ENCODE measurements around the gene NPIPB8.
"Not testable (repeated sequence)": the region's sequence is repeated elsewhere in the genome, so short reads cannot be mapped to it uniquely, and the experiment has no call there.

- TF ChIP-seq EZH2phosphoT487, EZH2 (IDR thresholded peaks at IDR 0.05): not testable (repeated sequence)
- TF ChIP-seq, protein P1, sequence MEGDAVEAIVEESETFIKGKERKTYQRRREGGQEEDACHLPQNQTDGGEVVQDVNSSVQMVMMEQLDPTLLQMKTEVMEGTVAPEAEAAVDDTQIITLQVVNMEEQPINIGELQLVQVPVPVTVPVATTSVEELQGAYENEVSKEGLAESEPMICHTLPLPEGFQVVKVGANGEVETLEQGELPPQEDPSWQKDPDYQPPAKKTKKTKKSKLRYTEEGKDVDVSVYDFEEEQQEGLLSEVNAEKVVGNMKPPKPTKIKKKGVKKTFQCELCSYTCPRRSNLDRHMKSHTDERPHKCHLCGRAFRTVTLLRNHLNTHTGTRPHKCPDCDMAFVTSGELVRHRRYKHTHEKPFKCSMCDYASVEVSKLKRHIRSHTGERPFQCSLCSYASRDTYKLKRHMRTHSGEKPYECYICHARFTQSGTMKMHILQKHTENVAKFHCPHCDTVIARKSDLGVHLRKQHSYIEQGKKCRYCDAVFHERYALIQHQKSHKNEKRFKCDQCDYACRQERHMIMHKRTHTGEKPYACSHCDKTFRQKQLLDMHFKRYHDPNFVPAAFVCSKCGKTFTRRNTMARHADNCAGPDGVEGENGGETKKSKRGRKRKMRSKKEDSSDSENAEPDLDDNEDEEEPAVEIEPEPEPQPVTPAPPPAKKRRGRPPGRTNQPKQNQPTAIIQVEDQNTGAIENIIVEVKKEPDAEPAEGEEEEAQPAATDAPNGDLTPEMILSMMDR (IDR thresholded peaks at IDR 0.05), result not testable (repeated sequence)
Measured at GRCh38 chr16:28616224-28616577, 21.7 kb upstream of the NPIPB8 start.

Data from neural progenitor cell (in vitro differentiated cells).